ENCODE data around the gene FGR.

FGR gene

DNA sequence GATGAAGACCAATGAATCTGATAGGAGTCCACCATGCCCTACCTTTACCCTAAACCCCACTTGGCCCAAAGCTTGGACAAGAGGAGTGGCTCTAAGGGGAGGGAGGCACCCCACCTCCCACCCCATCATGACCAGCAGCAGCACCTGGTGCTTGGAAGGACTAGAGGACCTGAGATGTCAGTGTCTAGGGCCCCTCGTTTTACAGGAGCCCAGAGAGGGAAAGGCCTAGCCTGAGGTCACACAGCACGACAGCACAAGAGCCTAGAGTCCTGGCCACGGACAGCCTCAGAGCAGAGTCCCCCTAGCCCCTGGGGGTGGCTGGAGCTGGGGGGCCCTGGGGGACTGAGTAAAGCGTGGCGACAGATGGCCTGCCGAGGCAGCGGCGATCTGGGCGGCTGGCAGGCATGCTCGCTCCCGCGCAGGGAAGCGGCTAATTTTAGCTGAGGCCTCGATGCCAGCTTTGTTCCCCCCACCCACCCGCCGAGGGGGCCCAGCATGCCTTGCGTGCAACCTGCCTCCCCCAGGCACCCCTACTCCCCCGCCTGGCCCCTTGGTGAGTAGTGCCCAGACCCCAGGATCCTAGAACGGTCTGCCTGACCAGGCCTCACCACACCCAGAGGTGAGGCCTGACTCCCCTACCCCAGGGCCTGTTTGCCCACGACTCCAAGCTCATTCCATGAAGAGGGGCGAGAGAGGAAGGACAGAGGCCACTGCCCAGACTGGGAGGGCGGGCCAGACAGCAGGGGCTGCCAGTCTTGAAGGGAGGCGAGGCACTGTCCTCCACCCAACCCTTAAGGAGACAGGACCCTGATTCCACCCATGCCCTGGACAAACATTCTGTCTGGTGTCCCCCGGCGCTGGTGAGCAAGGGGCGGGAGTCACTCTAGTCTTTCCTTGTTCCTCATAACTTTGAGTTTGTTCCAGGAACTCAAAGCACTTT is 70.0 kb downstream of the FGR start:
- DNase-seq = peak; percentile 35

DNA sequence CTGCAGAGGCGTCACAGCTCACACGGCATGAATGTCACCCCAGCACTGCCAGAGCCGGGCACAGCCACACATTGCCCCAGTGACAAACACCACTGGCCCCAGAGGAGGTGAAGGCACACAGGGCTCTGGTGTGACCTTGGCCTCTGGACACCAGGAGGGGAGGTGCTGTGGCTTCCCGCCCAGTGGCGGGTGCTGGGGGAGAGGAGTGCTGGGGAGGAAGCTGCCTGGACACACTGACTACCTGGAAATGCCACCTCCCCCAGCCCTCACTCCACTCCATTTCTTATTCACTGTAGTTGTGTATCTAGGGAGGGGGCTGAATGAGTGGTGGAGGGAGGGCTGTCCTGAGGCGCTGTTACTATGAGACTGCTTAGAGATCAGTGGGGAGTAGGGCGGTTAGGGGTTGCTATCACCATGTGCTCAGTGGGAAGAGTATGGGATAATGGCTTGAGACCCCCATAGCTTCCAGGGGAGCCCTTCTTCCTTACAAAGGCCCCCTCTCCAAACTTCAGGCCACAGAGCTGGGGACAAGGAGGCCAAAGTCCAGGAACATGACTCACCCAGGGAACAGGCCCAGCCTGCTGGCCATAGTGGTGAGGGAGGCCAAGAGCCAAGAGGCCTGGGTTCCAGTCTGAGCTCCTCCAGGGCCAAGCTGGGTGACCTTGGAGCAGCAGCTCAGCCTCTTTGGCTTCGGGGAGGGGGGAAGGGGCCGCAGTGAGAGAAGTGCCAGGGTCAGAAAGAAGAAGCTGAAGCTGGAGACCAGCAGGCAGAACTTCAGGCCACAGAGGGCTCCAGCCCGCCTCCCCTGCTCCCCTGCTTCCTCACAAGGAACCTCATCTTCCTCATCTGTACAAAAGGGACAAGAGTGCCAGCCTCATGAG is 71.2 kb downstream of the FGR start:
- DNase-seq = no peak

DNA sequence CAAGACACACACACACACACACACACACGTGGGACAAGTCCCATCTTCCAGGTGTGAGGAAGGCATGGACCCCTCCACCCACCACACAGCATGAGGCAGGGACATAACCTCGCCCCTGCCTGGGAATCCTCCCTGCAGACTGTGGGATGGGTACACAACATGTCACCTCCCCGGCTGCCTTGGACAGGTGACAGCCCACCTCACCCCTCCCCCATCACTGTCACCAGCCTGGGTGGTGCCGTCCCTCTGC is 71.7 kb downstream of the FGR start:
- DNase-seq = no peak

DNA sequence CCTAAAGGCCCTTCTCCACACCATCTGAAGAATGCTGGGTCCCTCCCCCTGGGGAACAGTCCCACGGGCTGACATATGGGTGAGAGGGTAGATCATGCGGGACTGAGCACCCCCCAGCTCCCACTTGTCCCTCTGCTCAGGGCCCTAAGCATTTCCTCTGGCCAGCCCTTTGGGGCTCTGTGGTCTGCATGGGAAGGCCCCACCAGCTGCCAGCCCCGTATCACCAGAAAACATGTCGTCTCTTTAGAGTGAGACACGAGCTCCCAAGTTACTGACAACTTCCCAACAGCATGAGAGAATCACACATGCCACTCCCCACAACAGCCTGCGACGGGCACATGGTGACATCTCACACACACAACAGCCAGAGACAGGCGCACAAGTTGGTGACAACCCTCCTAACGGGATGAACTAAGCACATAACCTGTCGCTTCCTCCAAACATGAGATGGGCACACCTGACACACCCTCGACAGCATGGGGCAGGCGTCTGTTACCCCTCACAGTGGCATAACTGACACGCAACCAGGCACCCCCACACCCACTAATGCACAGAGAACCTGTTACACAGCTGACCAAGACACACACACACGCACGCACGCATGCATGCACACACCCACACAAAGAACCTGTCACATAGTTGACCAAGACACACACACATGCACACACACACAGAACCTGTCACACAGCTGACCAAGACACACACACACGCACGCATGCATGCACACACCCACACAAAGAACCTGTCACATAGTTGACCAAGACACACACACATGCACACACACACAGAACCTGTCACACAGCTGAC is 72.2 kb downstream of the FGR start:
- no peak for DNase-seq

All from NCI-H2171 (cell line).